Mammary epithelial cell (primary cell): ENCODE measurements around the gene TMEM238.

Experiments used
- CTCF ChIP-seq, 2 donors: IDR thresholded peaks in 1 of 2; conservative IDR thresholded peaks in 1 of 2; 2 replicates each; pipeline ENCODE4 v1.5.1; 2011 to 2012; ENCODE audit warnings: inconsistent platforms in 2 of 2, low read length in 2 of 2, mild to moderate bottlenecking in 2 of 2, control low read depth in 1 of 2, low read depth in 1 of 2; ENCODE audit not compliant: insufficient read depth in 1 of 2; ENCODE audit errors: extremely low read depth in 1 of 2
- EZH2 ChIP-seq: IDR thresholded peaks from 2 replicates; pipeline ENCODE4 v1.6.1; 2012; ENCODE audit warnings: low read length, inconsistent platforms, borderline replicate concordance

GRCh38 chr19:55383279-55384130 is 587 bp downstream of the TMEM238 start:
- TF ChIP-seq CTCF (conservative IDR thresholded peaks at IDR 0.05 in 1 of 2, IDR thresholded peaks at IDR 0.05 in 1 of 2; ENCODE audit: extremely low read depth in 1 of 2, insufficient read depth in 1 of 2, low read depth in 1 of 2, low read length in 2 of 2): no peak
- no peak for TF ChIP-seq EZH2
